Measurements from ENCODE around the gene OSBPL8.

DNA sequence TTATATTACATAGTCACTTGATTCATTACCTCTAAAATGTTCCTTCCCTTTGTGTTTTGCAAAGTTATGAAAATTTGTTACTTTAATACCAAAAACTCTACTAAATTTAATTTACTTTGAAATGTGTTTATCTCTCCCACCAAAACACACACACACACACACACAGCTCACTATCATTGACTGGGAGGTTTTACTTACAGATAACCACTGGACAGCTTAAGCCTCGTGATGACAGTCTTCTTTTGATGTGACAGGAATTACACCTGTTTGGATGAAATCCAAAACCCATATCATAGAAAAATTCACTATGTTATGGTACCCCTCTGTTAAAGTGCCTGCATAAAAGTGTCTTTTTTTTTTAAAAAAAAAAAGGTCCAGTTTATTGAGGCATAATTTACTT is 227.0 kb downstream of the OSBPL8 start:
- TF ChIP-seq, protein P1, sequence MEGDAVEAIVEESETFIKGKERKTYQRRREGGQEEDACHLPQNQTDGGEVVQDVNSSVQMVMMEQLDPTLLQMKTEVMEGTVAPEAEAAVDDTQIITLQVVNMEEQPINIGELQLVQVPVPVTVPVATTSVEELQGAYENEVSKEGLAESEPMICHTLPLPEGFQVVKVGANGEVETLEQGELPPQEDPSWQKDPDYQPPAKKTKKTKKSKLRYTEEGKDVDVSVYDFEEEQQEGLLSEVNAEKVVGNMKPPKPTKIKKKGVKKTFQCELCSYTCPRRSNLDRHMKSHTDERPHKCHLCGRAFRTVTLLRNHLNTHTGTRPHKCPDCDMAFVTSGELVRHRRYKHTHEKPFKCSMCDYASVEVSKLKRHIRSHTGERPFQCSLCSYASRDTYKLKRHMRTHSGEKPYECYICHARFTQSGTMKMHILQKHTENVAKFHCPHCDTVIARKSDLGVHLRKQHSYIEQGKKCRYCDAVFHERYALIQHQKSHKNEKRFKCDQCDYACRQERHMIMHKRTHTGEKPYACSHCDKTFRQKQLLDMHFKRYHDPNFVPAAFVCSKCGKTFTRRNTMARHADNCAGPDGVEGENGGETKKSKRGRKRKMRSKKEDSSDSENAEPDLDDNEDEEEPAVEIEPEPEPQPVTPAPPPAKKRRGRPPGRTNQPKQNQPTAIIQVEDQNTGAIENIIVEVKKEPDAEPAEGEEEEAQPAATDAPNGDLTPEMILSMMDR (IDR thresholded peaks at IDR 0.05): no peak
- TF ChIP-seq POLR2AphosphoS5 (IDR thresholded peaks at IDR 0.05) (no peak), EP300 (IDR thresholded peaks at IDR 0.05) (no peak)

Measured in esophagus muscularis mucosa (tissue), 4 donors.